ENCODE data around the gene CCDC61.

DNA sequence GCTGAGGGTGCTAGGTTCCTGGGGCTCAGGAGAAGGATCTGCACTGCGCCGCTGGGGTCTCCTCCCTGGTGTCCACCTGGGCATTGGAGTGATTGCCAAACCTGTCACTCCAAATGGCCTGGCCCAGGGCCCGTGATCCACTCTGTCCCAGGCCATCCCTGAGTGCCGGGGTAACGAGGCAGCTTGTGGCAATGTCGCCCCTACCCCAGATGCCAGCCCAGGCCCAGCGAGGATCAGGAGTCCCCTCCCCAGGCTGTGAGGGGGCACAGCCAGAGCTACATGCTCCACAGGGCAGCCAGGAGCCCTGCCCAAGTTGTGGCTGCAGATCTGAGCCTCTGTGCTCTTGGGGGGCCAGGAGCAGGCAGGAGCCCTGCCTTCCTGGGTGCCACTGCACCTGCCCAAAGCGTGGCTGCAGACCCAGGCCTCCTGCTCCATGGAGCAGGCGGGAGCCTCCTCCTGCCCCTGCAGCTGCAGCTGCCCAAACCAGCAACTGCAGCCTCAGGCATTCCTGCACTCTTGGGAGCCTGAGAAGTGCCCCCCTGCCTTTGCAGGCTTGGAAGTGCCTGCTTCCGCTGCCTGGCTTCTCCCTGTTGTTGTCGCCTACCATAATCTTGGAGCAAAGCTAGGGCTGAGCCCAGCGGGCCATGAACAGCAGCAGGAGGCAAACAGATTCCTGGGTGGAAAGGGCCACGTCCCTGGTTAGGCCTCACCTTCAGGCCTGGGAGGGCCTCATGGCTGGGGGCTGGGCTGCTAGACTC is 40.9 kb downstream of the CCDC61 start:
- TF ChIP-seq, protein P1, sequence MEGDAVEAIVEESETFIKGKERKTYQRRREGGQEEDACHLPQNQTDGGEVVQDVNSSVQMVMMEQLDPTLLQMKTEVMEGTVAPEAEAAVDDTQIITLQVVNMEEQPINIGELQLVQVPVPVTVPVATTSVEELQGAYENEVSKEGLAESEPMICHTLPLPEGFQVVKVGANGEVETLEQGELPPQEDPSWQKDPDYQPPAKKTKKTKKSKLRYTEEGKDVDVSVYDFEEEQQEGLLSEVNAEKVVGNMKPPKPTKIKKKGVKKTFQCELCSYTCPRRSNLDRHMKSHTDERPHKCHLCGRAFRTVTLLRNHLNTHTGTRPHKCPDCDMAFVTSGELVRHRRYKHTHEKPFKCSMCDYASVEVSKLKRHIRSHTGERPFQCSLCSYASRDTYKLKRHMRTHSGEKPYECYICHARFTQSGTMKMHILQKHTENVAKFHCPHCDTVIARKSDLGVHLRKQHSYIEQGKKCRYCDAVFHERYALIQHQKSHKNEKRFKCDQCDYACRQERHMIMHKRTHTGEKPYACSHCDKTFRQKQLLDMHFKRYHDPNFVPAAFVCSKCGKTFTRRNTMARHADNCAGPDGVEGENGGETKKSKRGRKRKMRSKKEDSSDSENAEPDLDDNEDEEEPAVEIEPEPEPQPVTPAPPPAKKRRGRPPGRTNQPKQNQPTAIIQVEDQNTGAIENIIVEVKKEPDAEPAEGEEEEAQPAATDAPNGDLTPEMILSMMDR (IDR thresholded peaks at IDR 0.05): no peak
- TF ChIP-seq ZFX (IDR thresholded peaks at IDR 0.05; ENCODE audit: borderline replicate concordance): no peak
